Measurements from ENCODE around the gene TCF7L1. TPM values are rescaled to one million over a fixed set of nuclear protein-coding genes. Genes with fewer than 3 reads are reported as not detected.
"Not testable (repeated sequence)": the region's sequence is repeated elsewhere in the genome, so short reads cannot be mapped to it uniquely, and the experiment has no call there.

TCF7L1 gene
- total RNA-seq, 1 donor from 2014 or later: 8.0 TPM

GRCh38 chr2:85132397-85132796 is 795 bp upstream of the TCF7L1 start:
- DNase-seq: no peak

- no peak for DNase-seq
Observed at GRCh38 chr2:85133751-85134254, 611 bp downstream of the TCF7L1 start.

- no peak for DNase-seq
Observed at GRCh38 chr2:85134255-85134895, 1.2 kb downstream of the TCF7L1 start.

- DNase-seq: no peak
Observed at GRCh38 chr2:85134896-85135659, 1.9 kb downstream of the TCF7L1 start.

- no peak for DNase-seq
Observed at GRCh38 chr2:85135660-85135914, 2.4 kb downstream of the TCF7L1 start.

GRCh38 chr2:85137156-85137555 is 4.0 kb downstream of the TCF7L1 start:
- DNase-seq: no peak

- no peak for DNase-seq
Observed at GRCh38 chr2:85143463-85144082, 10.4 kb downstream of the TCF7L1 start.

GRCh38 chr2:85145116-85145820 is 12.1 kb downstream of the TCF7L1 start:
- no peak for DNase-seq

- no peak for DNase-seq
Observed at GRCh38 chr2:85148190-85148589, 15.0 kb downstream of the TCF7L1 start.

- DNase-seq: no peak
Observed at GRCh38 chr2:85151026-85151425, 17.8 kb downstream of the TCF7L1 start.

- DNase-seq: no peak
Observed at GRCh38 chr2:85152895-85153294, 19.7 kb downstream of the TCF7L1 start.

GRCh38 chr2:85154048-85154753 is 21.0 kb downstream of the TCF7L1 start:
- DNase-seq: peak; percentile 46

GRCh38 chr2:85155082-85155481 is 21.9 kb downstream of the TCF7L1 start:
- not testable (repeated sequence) for DNase-seq

GRCh38 chr2:85156153-85156552 is 23.0 kb downstream of the TCF7L1 start:
- DNase-seq: no peak

GRCh38 chr2:85156619-85157018 is 23.4 kb downstream of the TCF7L1 start:
- no peak for DNase-seq

GRCh38 chr2:85157345-85157744 is 24.2 kb downstream of the TCF7L1 start:
- DNase-seq: no peak

- DNase-seq: no peak
Observed at GRCh38 chr2:85158559-85159273, 25.5 kb downstream of the TCF7L1 start.

GRCh38 chr2:85159589-85159988 is 26.4 kb downstream of the TCF7L1 start:
- DNase-seq: no peak

GRCh38 chr2:85160966-85161960 is 28.1 kb downstream of the TCF7L1 start:
- no peak for DNase-seq

GRCh38 chr2:85162746-85163301 is 29.6 kb downstream of the TCF7L1 start:
- no peak for DNase-seq

All from skin of body (tissue), 2 donors.